ENCODE results near the gene FOXP1.

- TF ChIP-seq CTCF (IDR thresholded peaks at IDR 0.05): no peak
- TF ChIP-seq EZH2 (IDR thresholded peaks at IDR 0.05): no peak
- TF ChIP-seq EZH2phosphoT487 (IDR thresholded peaks at IDR 0.05): no peak
Measured at GRCh38 chr3:71414189-71414927, 169.2 kb downstream of the FOXP1 start.

All from neural progenitor cell (in vitro differentiated cells).